IPS-11a (cell line): ENCODE results near the gene PLA2G4A.

Experiments used
- H3K4me3 ChIP-seq: one replicate; pipeline ENCODE4 v1.5.1; 2013; ENCODE audit warnings: low read depth, low read length, control low read depth

Gene PLA2G4A

DNA sequence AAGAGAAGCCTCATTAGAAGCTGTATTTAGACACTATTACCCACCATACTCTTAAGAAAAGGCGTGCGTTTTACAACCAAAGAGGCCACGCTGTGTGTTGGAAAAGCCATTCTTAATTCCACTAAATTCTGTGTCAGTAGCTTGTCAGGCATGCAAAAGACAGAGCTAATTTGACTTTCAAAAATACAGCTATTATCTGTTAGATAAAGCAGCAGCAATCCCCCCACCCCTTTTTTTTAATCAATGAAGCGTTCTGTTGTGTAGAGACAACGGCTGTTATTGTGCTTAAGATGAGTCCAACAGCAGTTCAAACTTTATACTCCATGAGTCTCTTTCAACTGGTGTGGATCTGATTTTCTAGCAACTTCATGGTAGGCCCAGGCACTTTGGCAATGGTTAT, 43.5 kb downstream of the PLA2G4A start:
- H3K4me3 ChIP-seq, result no peak overlapping the region

DNA sequence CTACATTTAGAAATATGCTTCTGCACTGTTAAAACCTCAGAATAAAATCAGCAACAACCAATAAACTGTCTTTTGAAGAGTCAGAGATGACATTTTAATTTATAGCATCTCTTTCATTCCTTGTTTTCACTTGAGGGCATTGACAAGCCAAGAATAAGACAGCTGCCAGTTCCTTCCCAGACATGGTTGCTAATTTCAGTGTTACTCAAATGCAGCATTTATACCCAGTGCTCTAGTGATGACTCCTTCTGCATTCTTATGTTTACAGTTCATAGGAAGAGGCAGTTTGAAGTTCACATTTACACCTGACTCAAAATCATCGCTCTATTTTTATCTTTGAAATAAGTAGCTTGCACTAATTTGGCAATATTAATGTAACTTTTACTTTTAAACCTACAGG, 44.9 kb downstream of the PLA2G4A start:
- H3K4me3 ChIP-seq, result no peak overlapping the region

GRCh38 chr1:186875896-186876835, 47.4 kb downstream of the PLA2G4A start:
- H3K4me3 ChIP-seq, result no peak overlapping the region

GRCh38 chr1:186878356-186878755, 49.6 kb downstream of the PLA2G4A start:
- H3K4me3 ChIP-seq, result no peak overlapping the region

DNA sequence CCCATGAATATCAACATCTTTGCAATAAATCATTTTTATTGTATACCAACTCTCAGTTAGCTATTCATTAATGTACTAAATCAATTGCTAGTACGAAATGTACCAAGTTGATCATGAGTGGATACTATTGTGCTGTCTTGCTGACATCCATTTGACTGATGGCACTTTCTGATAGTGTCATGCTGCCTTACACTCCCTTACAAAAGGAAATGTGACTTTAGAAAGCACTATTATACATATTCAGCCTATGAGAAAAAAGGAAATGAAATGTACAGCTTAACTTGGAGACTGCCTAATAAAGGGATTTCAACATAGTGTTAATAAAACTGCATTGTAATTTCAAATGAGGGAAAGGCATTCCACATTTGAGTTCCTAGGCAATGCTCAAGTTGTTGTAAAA, 52.2 kb downstream of the PLA2G4A start:
- H3K4me3 ChIP-seq, result no peak overlapping the region

DNA sequence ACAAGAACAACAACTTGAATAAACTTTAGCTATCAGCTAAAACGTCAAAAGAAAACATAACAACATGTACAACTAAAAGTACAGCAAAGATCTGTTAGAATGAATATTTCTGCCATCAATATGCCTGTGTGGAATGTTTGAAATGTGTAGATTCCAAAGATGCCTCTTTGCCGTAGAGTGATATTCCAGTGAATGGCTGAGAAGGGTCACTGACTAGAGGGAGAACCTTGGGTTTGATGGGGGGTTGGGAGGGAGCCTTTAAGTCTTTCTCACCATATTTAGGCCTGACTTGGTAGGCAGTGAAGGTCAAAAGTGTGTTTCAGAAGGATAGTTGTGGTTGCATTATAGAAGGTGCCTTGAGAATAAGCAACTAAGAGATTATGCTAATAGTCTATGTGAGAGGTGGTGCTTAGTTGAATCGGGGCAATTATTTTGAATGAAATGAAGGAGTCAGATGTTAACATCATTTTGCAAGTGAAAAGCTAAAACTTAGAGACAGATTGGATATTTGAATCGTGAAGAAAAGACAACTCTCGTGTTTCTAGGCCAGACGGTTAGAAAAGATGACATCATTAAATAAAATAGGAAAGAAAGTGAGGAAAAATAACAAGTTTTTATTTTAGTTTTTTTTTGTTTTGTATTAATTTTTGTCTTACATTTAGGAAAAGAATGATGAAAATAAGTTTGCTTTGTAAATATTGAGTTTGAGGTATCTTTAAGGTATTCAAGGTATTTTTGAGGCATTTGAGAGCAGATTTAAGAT, 53.8 kb downstream of the PLA2G4A start:
- no peak overlapping the region for H3K4me3 ChIP-seq

DNA sequence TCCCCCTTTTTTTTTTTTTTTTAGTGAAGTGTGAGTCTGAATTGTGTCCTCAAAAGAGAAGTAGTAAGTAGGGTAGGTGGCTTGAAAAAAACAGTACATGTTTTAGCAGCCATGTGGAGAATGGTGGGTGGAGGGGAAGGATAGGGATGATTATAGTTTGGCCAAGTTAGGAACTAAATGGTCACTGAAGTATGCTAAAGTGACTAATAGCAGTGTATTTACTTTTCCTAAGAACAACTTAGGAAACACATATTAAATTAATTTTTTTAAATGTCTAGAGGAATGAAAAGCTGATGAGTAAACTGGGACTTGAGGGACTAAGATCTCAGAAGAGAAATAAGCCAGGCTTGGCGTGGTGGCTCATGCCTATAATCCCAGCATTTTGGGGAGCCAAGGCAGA, 55.5 kb downstream of the PLA2G4A start:
- no peak overlapping the region for H3K4me3 ChIP-seq

- no peak overlapping the region for H3K4me3 ChIP-seq
These were observed 58.5 kb downstream of the PLA2G4A start for GRCh38 chr1:186887203-186887602.

- H3K4me3 ChIP-seq, result no peak overlapping the region
These were observed 59.6 kb downstream of the PLA2G4A start for GRCh38 chr1:186888367-186888766.

DNA sequence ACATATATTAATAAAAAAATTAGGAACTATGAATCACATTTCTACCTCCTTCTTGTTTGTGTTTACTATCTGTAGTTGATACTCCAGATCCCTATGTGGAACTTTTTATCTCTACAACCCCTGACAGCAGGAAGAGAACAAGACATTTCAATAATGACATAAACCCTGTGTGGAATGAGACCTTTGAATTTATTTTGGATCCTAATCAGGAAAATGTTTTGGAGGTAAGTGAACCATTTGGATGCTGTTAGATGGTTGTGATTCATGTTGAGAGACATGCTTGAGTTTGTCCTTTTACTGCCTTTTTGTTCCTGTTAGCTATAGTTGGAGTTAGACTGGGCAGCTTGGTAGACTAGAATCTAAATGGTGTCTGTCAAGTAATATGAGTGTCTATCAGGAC, 64.2 kb downstream of the PLA2G4A start:
- no peak overlapping the region for H3K4me3 ChIP-seq

DNA sequence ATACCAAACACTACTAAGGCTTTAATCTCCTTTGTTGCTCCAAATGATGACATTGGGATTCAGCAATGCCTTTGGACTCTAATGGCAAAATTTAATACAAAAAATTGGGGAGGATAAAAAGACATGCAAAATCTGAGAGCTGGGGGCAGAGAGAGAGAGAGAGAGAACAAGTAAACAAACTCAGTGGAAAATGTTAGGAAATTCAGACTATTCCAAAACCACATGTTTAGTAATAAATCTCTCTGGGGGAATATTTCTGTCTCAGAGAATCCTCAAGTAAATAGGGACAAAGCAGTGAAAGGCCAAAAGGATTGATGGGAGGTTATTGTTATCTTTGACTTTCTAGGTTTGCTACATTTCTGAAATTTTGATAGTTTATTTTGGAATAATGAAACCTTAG, 65.7 kb downstream of the PLA2G4A start:
- no peak overlapping the region for H3K4me3 ChIP-seq

DNA sequence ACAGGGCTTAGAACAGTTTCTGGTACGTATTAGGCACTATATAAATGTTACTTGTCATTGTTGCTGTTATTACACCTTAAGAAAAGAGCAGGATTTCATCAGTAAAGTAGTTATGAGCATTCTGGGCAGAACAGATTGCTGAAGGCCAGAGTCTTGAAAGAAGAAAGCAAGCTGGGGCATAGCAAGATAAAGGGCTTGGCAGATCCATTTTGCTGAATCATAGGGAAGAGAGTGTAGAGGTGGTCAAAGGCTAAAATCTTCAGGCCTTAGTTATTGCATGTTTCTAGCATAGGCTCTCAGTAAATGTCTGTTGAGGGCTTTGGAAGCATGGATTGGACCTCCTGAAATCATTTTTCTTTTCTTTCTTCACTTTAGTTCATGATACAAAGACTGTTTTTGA, 67.5 kb downstream of the PLA2G4A start:
- no peak overlapping the region for H3K4me3 ChIP-seq

- no peak overlapping the region for H3K4me3 ChIP-seq
These were observed 68.3 kb downstream of the PLA2G4A start for GRCh38 chr1:186897008-186897407.

- no peak overlapping the region for H3K4me3 ChIP-seq
These were observed 70.8 kb downstream of the PLA2G4A start for GRCh38 chr1:186899577-186899976.

DNA sequence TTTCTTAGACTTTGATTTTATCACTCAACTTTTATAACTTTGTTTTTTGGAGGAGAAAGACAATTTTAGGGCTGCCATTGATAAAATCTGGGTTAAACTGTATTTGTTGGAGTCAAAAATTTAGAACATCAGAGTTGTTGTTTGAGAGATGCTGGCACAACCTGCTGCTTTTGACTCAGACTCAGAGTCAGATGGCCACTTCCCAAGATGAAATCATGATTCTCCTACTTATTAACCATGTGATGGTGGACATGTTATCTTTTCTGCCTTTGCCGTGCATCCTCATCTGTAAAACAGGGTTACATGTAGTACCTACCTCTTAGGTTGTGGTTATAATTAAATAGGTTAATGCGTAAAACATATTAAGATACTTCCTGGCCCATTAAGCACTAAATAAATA, 71.2 kb downstream of the PLA2G4A start:
- H3K4me3 ChIP-seq, result no peak overlapping the region

- H3K4me3 ChIP-seq, result no peak overlapping the region
These were observed 71.9 kb downstream of the PLA2G4A start for GRCh38 chr1:186900539-186901237.

GRCh38 chr1:186901631-186902030, 72.9 kb downstream of the PLA2G4A start:
- H3K4me3 ChIP-seq, result no peak overlapping the region

DNA sequence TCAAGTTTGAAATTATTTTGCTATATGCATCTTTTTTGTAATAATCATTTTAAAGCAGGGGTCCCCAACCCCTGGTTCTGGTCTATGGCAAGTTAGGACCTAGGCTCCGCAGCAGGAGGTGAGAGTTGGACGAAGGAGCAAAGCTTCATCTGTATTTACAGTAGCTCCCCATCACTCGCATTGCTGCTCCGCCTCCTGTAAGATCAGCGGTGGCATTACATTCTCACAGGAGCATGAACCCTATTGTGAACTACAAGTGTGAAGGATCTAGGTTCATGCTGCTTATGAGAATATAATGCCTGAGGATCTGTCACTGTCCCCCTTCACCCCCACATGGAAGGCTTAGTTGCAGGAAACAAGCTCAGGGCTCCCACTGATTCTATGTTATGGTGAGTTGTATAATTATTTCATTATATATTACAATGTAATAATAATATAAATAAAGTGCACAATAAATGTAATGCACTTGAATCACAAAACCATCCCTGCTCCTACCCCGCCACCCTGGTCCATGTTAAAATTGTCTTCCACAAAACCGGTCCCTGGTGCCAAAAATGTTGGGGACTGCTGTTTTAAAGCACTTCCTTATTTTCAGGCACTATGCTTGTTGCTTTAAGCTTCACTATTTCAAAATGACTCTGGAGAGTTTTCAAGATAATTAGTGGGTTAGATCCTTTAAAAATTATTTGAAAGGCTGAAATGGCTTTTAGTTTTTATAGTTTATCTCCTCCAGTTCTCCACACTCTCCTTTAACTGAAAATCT, 74.8 kb downstream of the PLA2G4A start:
- H3K4me3 ChIP-seq, result no peak overlapping the region

DNA sequence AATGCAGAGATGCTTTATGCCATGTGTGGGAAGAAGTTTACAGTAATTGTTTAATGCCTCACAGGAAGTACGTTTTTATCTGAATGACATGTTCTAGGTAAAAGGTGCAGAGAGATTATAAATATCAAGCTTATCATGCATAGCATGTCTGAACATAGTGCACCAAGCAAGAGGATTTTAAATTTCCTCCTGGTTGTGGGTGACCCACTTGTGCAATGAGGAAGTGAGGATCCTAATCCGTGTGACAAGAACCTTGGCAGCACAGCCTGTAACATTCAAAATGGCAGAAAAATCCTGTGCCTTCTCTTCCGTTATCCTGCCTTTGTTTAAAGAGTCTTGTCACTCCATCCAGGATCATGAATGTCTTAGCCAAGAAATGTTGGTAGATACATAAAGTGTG, 75.6 kb downstream of the PLA2G4A start:
- H3K4me3 ChIP-seq, result no peak overlapping the region

- H3K4me3 ChIP-seq, result no peak overlapping the region
These were observed 76.8 kb downstream of the PLA2G4A start for GRCh38 chr1:186905561-186905960.

- H3K4me3 ChIP-seq, result no peak overlapping the region
These were observed 86.8 kb downstream of the PLA2G4A start for GRCh38 chr1:186915555-186915954.
